Thoracic aorta (tissue), 2 donors: Measurements from ENCODE around the gene PRSS33. TPM values are rescaled to one million over a fixed set of nuclear protein-coding genes. Genes with fewer than 3 reads are reported as not detected.

Experiments
- ATAC-seq: fragments of 150-250 bp; one replicate; pipeline ENCODE4 v1.8.0; 2017; ENCODE audit warnings: low read depth; ENCODE audit not compliant: insufficient number of reproducible peaks, low FRiP score
- DNase-seq: peaks from one replicate; pipeline ENCODE4 v3.0.0-alpha.2; 2020; ENCODE audit warnings: low spot score
- H3K27ac ChIP-seq, 2 donors: fragments of 200-600 bp; sonication (generic); 1 replicate in 1 of 2; 2 replicates in 1 of 2; pipeline ENCODE4 v1.5.1; 2016; ENCODE audit warnings: mild to moderate bottlenecking in 2 of 2, moderate library complexity in 2 of 2
- H3K27me3 ChIP-seq: fragments of 200-600 bp; sonication (generic); replicated peaks from 2 replicates; pipeline ENCODE4 v1.6.0; 2016; ENCODE audit warnings: mild to moderate bottlenecking; ENCODE audit not compliant: insufficient read depth
- H3K36me3 ChIP-seq: fragments of 200-600 bp; sonication (generic); one replicate; pipeline ENCODE4 v1.5.1; 2016
- H3K4me1 ChIP-seq, 2 donors: fragments of 200-600 bp; sonication (generic); 1 replicate in 1 of 2; 2 replicates in 1 of 2; pipeline versions ENCODE4 v1.5.1 to v1.6.0; 2016; ENCODE audit warnings: low read depth in 2 of 2, mild to moderate bottlenecking in 1 of 2; ENCODE audit not compliant: control insufficient read depth in 1 of 2
- H3K4me3 ChIP-seq: fragments of 200-600 bp; sonication (generic); 2 replicates; pipeline ENCODE4 v1.5.1; 2016; ENCODE audit warnings: mild to moderate bottlenecking
- H3K9me3 ChIP-seq: fragments of 200-600 bp; sonication (generic); 2 replicates; pipeline ENCODE4 v1.5.1; 2016
- total RNA-seq, 2 donors: library from RNA; depleted of rRNA; stranded (reverse); fragments of >200 nt; gene quantifications; one replicate each; pipeline versions ENCODE4 v1.1.0 to v1.2.3, GENCODE V29; 2016
- TF ChIP-seq, protein P1 (sequence below): fragments of 200-600 bp; sonication (generic); IDR thresholded peaks from one replicate; pipeline ENCODE4 v1.5.1; 2019; ENCODE audit warnings: antibody characterized with exemption

The PRSS33 gene
- total RNA-seq, 2 donors from 2014 or later = not detected

DNA sequence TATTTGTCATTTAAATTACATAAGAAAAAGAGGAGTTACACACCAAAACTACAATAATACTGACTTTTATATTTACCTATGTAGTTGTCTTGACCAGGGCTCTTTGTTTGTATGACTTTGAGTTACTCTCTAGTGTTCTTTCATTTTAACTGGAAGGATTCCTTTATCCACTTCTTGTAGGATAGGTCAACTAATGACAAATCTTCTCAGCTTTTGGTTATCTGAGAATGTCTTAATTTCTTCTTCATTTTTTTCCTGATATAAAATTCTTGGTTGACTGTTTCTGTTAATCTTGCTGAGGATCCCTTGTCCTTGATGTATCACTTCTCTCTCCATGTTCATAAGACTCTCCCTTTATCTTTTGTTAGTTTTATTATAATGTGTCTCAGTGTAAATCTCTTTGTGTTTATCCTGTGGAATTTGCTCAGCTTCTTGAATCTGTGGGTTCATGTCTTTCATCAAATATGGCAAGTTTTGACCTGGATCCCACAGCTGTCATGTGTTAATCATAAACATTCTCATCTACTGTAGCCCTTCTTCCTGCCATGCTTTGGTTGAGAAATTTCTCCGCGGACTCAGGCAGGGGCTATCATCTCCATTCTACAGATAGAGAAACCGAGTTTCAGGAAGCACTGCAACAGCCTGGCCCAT lies 16.3 kb upstream of the PRSS33 start:
- TF ChIP-seq, protein P1, sequence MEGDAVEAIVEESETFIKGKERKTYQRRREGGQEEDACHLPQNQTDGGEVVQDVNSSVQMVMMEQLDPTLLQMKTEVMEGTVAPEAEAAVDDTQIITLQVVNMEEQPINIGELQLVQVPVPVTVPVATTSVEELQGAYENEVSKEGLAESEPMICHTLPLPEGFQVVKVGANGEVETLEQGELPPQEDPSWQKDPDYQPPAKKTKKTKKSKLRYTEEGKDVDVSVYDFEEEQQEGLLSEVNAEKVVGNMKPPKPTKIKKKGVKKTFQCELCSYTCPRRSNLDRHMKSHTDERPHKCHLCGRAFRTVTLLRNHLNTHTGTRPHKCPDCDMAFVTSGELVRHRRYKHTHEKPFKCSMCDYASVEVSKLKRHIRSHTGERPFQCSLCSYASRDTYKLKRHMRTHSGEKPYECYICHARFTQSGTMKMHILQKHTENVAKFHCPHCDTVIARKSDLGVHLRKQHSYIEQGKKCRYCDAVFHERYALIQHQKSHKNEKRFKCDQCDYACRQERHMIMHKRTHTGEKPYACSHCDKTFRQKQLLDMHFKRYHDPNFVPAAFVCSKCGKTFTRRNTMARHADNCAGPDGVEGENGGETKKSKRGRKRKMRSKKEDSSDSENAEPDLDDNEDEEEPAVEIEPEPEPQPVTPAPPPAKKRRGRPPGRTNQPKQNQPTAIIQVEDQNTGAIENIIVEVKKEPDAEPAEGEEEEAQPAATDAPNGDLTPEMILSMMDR = no peak
- Histone ChIP-seq H3K9me3 (peaks cover 3% of the 10 kb centered on the region), H3K4me3 (no peak overlapping the region), H3K27me3 (no peaks in the 10 kb centered on the region), H3K27ac (no peak overlapping the region), H3K4me1 (no peaks in the 10 kb centered on the region), H3K36me3 (no peaks in the 10 kb centered on the region)
- DNase-seq (no peak), ATAC-seq (no peak)

DNA sequence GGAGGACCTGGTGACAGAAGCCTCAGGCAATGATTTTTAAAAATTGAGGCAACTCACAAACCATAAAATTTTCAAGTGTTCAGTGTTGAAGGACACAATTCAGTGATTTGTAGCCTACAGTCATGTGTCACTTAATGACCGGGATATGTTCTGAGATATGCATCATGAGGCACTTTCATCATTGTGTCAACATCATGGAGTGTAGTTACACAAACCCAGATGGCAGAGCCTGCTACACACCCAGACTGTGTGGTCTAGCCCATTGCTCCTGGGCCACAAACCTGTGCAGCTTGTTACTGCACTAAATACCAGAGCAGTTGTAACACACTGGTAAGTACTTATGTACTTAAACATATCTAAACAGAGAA lies 12.5 kb upstream of the PRSS33 start:
- no peaks in the 10 kb centered on the region for H3K27me3 ChIP-seq
- H3K9me3 ChIP-seq = peaks cover 3% of the 10 kb centered on the region
- no peak overlapping the region for H3K27ac ChIP-seq
- ATAC-seq = no peak
- H3K36me3 ChIP-seq = no peaks in the 10 kb centered on the region
- no peak for DNase-seq
- no peaks in the 10 kb centered on the region for H3K4me1 ChIP-seq
- H3K4me3 ChIP-seq = no peak overlapping the region
- TF ChIP-seq, protein P1 = no peak

DNA sequence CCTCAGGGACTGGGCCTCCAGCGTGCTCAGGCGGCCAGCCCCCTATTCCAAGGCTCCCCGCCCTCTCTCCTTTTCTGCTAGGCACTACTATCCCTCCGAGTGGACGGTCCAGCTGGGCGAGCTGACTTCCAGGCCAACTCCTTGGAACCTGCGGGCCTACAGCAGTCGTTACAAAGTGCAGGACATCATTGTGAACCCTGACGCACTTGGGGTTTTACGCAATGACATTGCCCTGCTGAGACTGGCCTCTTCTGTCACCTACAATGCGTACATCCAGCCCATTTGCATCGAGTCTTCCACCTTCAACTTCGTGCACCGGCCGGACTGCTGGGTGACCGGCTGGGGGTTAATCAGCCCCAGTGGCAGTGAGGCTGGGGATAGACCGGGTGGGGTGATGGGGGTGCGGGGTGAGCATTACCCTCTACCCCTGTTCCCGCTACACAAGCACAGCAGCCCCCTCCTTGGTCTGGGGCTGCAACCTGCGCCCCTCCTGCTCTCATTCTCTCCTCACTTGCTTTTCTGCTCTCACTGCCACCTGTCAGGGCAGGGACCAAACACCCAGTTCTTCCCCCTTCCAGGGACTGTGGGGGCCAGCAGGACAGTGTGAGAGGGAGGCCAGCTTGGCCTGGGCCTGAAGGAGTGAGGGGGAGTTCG lies 12.0 kb upstream of the PRSS33 start:
- Histone ChIP-seq H3K4me1 (no peaks in the 10 kb centered on the region), H3K9me3 (peaks cover 3% of the 10 kb centered on the region), H3K27me3 (no peaks in the 10 kb centered on the region), H3K36me3 (no peaks in the 10 kb centered on the region), H3K4me3 (no peak overlapping the region), H3K27ac (no peak overlapping the region)
- DNase-seq = no peak
- no peak for ATAC-seq
- TF ChIP-seq, protein P1 = no peak

DNA sequence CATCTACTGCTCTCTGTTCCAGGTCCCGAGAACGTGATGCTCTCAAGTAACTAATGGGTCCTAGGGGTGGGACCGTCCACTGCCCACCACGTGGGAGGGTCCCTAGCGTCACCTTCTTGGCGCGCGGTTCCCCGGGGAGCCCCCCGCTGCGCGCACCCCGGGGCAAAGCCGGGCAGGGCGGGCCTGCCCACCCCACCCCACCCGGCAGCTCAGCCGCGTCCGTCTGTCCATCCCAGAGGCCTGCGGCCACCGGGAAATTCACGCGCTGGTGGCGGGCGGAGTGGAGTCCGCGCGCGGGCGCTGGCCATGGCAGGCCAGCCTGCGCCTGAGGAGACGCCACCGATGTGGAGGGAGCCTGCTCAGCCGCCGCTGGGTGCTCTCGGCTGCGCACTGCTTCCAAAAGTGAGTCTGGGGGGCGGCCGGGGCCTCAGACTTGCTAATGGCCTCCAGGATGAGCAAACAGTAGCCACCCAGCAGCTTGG lies 11.4 kb upstream of the PRSS33 start:
- Histone ChIP-seq H3K27me3 (no peaks in the 10 kb centered on the region), H3K9me3 (no peaks in the 10 kb centered on the region), H3K36me3 (no peaks in the 10 kb centered on the region), H3K4me1 (no peaks in the 10 kb centered on the region), H3K27ac (no peak overlapping the region), H3K4me3 (no peak overlapping the region)
- DNase-seq = no peak
- TF ChIP-seq, protein P1 = no peak
- ATAC-seq = no peak

DNA sequence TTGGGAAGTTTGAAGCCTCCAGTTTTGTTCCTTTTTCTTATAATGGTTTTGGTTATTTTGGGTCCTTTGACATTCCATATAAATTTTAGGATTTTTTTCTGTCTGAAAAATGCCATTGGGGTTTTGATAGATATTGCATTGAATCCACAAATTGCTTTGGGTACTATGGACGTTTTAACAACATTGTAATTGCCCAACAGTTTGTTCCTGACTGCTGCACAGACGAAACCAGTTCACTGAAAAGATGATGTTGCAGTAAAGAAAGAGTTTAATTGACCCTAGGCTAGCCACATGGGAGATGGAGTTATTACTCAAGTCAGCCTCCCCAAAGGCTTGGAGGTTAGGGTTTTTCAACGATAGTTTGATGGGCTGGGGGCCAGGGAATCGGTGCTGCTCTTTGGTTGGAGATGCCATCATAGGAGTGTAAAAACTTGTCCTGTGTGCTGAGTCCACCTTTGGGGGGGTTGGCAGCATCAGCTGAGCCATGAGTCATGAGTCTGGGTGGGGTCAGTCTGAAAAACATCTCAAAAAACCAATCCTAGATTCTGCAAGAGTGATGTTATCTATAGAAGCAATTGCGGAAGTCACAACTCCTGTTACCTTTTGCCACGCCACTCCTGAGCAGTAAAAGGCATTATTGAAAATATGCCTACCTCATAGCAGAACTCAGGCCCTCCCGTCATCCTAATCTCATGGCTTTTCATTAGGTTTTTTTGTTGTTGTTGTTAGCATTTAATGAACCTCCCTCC lies 8.2 kb upstream of the PRSS33 start:
- no peak overlapping the region for H3K27ac ChIP-seq
- H3K4me3 ChIP-seq = no peak overlapping the region
- ATAC-seq (no peak), DNase-seq (no peak)
- no peaks in the 10 kb centered on the region for H3K9me3 ChIP-seq
- TF ChIP-seq, protein P1 = no peak
- no peaks in the 10 kb centered on the region for H3K36me3 ChIP-seq
- no peaks in the 10 kb centered on the region for H3K27me3 ChIP-seq
- H3K4me1 ChIP-seq = no peaks in the 10 kb centered on the region
